ENCODE data around the gene GMDS.

GMDS gene

GRCh38 chr6:2085657-2086056 lies 159.7 kb downstream of the GMDS start:
- no peak for DNase-seq

- no peak for DNase-seq
Observed at GRCh38 chr6:2081155-2082138, 164.0 kb downstream of the GMDS start.

GRCh38 chr6:2078888-2079287 lies 166.5 kb downstream of the GMDS start:
- DNase-seq, result no peak

GRCh38 chr6:2077826-2078225 lies 167.6 kb downstream of the GMDS start:
- no peak for DNase-seq

- DNase-seq, result no peak
Observed at GRCh38 chr6:2073476-2073875, 171.9 kb downstream of the GMDS start.

GRCh38 chr6:2072453-2072852 lies 173.0 kb downstream of the GMDS start:
- DNase-seq, result no peak

GRCh38 chr6:2063547-2063946 lies 181.9 kb downstream of the GMDS start:
- no peak for DNase-seq

- DNase-seq, result no peak
Observed at GRCh38 chr6:2061880-2062279, 183.5 kb downstream of the GMDS start.

DNA sequence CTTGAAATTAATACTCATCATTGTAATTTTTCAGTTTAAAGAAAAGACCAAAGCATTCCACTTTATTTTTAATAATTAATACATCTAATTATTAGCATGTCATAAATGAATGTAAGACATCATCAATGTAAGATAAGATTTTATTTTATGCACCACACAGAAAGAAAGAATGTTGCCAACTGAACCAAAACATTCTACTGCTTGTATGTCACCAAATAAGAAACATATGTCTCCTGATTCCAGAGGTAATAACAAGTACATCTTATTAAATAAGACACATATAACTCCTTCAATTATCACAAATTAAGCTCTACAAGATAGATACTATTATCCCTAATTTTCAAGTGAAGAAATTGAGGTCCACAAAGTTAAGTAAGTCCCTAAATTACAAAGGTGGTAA lies 189.5 kb downstream of the GMDS start:
- DNase-seq, result no peak

GRCh38 chr6:2055143-2055542 lies 190.3 kb downstream of the GMDS start:
- no peak for DNase-seq

- DNase-seq, result no peak
Observed at GRCh38 chr6:2054516-2055067, 190.8 kb downstream of the GMDS start.

DNA sequence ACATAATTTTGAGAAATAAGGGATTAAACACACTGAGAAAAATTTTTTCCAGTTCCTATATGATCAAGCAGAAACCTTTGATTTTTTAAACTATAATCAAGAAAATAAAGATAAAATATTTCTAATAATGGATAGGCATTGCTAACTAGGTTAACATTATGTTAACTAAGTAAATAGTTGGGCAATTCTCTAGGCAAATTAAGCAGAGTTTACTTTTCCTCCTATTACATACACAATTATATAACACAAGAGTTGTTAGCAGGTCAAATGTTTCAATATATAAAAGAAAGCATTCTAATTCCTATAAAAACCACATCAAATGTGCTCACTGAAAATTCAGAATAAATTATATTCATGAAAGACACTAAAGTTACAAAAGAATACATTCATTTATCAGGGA lies 191.7 kb downstream of the GMDS start:
- no peak for DNase-seq

GRCh38 chr6:2047855-2048254 lies 197.6 kb downstream of the GMDS start:
- DNase-seq, result no peak

- no peak for DNase-seq
Observed at GRCh38 chr6:2044192-2044591, 201.2 kb downstream of the GMDS start.

GRCh38 chr6:2042956-2043648 lies 202.3 kb downstream of the GMDS start:
- DNase-seq, result no peak

- DNase-seq, result no peak
Observed at GRCh38 chr6:2038092-2038491, 207.3 kb downstream of the GMDS start.

DNA sequence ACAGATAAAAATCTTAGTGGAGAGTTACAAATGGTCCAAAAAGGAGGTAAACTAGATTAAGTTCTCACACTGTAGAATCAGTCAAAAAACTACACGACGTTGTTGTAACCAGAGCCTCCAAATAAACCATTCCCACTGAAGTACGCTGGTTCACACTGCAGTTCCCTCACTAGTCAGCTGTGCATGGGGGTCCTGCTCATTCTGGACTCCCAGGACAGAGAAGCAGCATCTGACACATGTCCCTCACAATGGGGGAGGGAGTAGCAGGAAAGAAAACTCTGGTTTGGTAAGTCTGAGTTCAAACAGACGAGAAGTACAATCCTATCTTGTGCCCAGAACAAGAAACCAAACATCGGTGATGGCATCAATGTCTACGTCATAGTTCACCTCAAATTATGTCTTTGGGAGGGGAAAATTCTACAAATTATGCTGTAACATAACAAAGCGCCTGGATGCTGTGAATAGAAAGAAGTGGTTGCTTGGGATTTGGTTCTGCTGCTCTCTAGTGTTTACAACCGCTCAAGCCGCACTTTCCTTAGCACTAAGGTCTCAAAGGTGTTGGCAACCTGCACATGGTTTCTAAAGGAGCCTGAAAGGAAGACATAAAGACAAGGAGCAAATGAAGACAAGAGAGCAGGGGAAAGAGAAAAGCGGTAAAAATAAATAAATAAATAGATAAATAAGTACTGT lies 208.0 kb downstream of the GMDS start:
- DNase-seq, result no peak

- DNase-seq, result no peak
Observed at GRCh38 chr6:2036710-2037023, 208.7 kb downstream of the GMDS start.

DNA sequence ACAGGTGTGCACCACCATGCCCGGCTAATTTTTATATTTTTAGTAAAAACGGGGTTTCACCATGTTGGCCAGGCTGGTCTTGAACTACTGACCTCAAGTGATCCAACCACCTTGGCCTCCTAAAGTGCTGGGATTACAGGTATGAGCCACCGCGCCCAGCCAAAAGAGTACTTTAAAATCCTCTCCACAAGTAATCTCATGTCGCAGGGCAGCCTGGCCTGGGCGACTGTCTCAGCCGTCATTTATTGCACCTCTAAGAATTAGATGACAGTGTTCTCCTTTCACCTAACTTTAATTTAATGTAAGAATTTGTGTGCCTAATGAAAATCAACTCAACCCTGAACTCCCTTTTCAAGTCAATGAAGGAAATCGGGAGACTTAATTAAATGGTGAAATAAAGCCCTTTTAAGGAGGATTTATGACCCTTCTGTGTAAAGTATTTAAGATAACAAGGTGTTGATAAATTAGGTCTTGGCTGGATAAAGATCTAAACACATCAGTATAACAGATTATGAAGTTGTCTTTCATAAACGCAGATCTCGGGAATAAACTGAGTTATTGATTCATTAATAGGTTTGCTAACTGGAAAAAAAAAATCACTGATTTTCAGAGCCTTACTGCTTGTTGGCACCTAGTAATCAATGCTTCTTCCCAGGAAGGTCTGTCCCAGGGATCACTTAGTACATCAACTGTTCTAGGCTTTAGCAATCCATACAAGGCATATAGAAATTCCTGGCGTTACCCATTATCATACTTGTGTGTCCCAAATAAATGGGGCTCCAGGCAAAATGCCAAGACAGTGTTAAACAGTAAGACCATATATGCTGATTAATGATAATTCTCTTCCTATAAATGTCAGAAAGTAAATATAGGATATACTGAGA lies 209.3 kb downstream of the GMDS start:
- DNase-seq, result no peak

- no peak for DNase-seq
Observed at GRCh38 chr6:2035046-2035445, 210.4 kb downstream of the GMDS start.

DNA sequence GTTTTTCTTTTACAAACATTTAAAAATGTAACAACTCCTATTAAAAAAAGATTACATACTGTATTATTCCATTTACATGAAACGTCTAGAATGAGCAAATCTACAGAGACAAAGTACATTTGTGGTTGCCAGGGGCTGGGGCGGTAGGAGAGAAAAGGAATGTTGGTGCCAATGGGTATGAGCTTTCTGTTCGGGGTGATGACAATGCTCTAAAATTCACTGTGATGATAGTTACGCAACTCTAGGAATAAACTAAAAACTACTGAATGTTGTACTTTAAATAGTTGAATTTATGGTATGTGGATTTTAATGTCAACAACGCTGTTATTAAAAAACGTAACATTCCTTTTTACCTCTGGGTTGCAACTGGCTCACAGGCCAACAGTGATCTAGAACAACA lies 211.1 kb downstream of the GMDS start:
- DNase-seq, result no peak

GRCh38 chr6:2033544-2033943 lies 211.9 kb downstream of the GMDS start:
- DNase-seq, result no peak
